DMS114 treated with DMSO at 0.1 percent for 48 hours (cell line): Measurements from ENCODE around the gene VPS54.
"Not testable (repeated sequence)": the region's sequence is repeated elsewhere in the genome, so short reads cannot be mapped to it uniquely, and the experiment has no call there.

Experiments
- DNase-seq: peaks from one replicate; lab custom pipeline; 2025; ENCODE audit not compliant: unreplicated experiment; lab: John Stamatoyannopoulos, UW

Gene VPS54

GRCh38 chr2:63993871-63994270, 25.4 kb downstream of the VPS54 start:
- DNase-seq, result no peak

GRCh38 chr2:63993130-63993584, 26.1 kb downstream of the VPS54 start:
- DNase-seq, result not testable (repeated sequence)

GRCh38 chr2:63992061-63992685, 27.1 kb downstream of the VPS54 start:
- DNase-seq, result no peak

GRCh38 chr2:63991173-63991999, 27.8 kb downstream of the VPS54 start:
- DNase-seq, result not testable (repeated sequence)

- no peak for DNase-seq
Measured at GRCh38 chr2:63990072-63990471, 29.2 kb downstream of the VPS54 start.

GRCh38 chr2:63988842-63989436, 30.3 kb downstream of the VPS54 start:
- DNase-seq, result not testable (repeated sequence)

- no peak for DNase-seq
Measured at GRCh38 chr2:63984606-63985359, 34.4 kb downstream of the VPS54 start.

- DNase-seq, result no peak
Measured at GRCh38 chr2:63983986-63984605, 35.1 kb downstream of the VPS54 start.

GRCh38 chr2:63982335-63982734, 36.9 kb downstream of the VPS54 start:
- no peak for DNase-seq

- DNase-seq, result no peak
Measured at GRCh38 chr2:63981702-63982103, 37.5 kb downstream of the VPS54 start.

GRCh38 chr2:63980794-63981193, 38.4 kb downstream of the VPS54 start:
- no peak for DNase-seq

- DNase-seq, result no peak
Measured at GRCh38 chr2:63977904-63978303, 41.3 kb downstream of the VPS54 start.

- no peak for DNase-seq
Measured at GRCh38 chr2:63976125-63976510, 43.1 kb downstream of the VPS54 start.

- no peak for DNase-seq
Measured at GRCh38 chr2:63975437-63976124, 43.6 kb downstream of the VPS54 start.

- not testable (repeated sequence) for DNase-seq
Measured at GRCh38 chr2:63975036-63975435, 44.2 kb downstream of the VPS54 start.

- DNase-seq, result no peak
Measured at GRCh38 chr2:63962186-63962585, 57.0 kb downstream of the VPS54 start.

GRCh38 chr2:63950414-63950813, 68.8 kb downstream of the VPS54 start:
- DNase-seq, result no peak

GRCh38 chr2:63942788-63943187, 76.4 kb downstream of the VPS54 start:
- no peak for DNase-seq

- not testable (repeated sequence) for DNase-seq
Measured at GRCh38 chr2:63932104-63932503, 87.1 kb downstream of the VPS54 start.

- no peak for DNase-seq
Measured at GRCh38 chr2:63926815-63927214, 92.4 kb downstream of the VPS54 start.
